Vagina (tissue), 2 donors: ENCODE data around the gene NSG1. TPM values are rescaled to one million over a fixed set of nuclear protein-coding genes. Genes with fewer than 3 reads are reported as not detected.

ENCODE experiments used
- DNase-seq, 2 donors: peaks; one replicate each; pipeline ENCODE4 v3.0.0-alpha.2; 2017; ENCODE audit errors: extremely low spot score in 2 of 2
- H3K27ac ChIP-seq: fragments of 200-600 bp; sonication (generic); one replicate; pipeline ENCODE4 v1.5.1; 2019
- H3K27me3 ChIP-seq: fragments of 200-600 bp; sonication (generic); one replicate; pipeline ENCODE4 v1.5.1; 2019
- H3K36me3 ChIP-seq, 2 donors: fragments of 200-600 bp; sonication (generic); one replicate each; pipeline ENCODE4 v1.5.1; 2017 to 2019
- H3K4me1 ChIP-seq: fragments of 200-600 bp; sonication (generic); one replicate; pipeline ENCODE4 v1.5.1; 2019
- H3K4me3 ChIP-seq, 2 donors: fragments of 200-600 bp; sonication (generic); 1 replicate in 1 of 2; 2 replicates in 1 of 2; pipeline ENCODE4 v1.5.1; 2016 to 2019
- H3K9me3 ChIP-seq: fragments of 200-600 bp; sonication (generic); one replicate; pipeline ENCODE4 v1.5.1; 2019
- CTCF ChIP-seq, 3 experiments: fragments of 450-650 bp in 2 of 3; fragments of 200-600 bp in 1 of 3; sonication (generic) in 1 of 3; IDR thresholded peaks; one replicate each; pipeline ENCODE4 v1.5.1; 2017 to 2019; ENCODE audit warnings: antibody characterized with exemption in 3 of 3, mild to moderate bottlenecking in 2 of 3, moderate library complexity in 2 of 3
- POLR2A ChIP-seq, 2 donors: fragments of 450-650 bp; IDR thresholded peaks; one replicate each; pipeline ENCODE4 v1.6.1; 2017; ENCODE audit warnings: antibody characterized with exemption in 2 of 2, mild to moderate bottlenecking in 2 of 2, moderate library complexity in 2 of 2
- POLR2AphosphoS5 ChIP-seq, 2 donors: sonication (generic); formaldehyde crosslinking; IDR thresholded peaks; one replicate each; pipeline ENCODE4 v1.9.0; 2017; ENCODE audit warnings: antibody characterized with exemption in 2 of 2, mild to moderate bottlenecking in 2 of 2, low read depth in 1 of 2; ENCODE audit not compliant: insufficient read depth in 1 of 2
- intact Hi-C: fragments of 100-400 bp; cut with DNase I; formaldehyde crosslinking; loops from one replicate; pipeline ENCODE4 v1.15.1; 2023
- total RNA-seq: library from RNA; depleted of rRNA; stranded (reverse); fragments of >200 nt; gene quantifications from one replicate; pipeline ENCODE4 v1.2.3, GENCODE V29; 2016

NSG1 gene
- total RNA-seq, 1 donor from 2014 or later: 32.9 TPM

DNA sequence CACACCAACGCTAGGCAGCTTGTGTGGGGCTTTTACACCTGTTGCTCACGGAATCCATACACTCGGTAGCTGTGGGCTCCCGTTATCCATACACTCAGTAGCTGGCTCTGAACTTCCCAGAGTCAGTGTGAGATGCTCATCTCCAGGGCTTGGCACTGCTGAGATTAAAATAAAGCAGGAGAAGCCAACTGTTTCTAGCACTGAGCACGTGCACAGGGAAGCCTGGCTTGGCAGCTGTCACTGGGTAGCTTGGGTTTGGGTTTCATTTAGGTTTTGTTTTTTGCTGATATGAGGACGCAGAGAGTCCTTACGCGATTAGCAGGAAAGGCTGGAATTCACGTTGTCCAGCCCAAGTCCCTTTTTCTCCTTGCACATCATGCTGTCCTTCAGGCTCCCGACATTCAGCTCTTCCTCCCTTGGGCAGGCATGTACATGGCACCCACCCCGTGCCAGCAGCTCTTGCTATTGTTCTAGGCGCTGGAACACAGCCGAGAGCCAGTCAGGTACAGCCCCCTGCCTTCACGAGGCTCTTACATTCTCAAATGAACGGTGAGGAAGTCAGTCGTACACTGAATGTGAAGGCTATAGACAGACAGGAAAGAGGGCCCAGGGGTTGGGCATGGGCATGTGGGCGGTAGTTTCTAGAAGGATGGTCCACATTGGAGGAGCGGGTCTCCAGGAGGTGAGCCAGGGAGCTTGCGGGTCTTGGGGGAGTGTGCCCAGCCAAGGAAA is 25.9 kb downstream of the NSG1 start:
- no peak for DNase-seq
- Histone ChIP-seq H3K4me1 (peaks cover 4% of the 10 kb centered on the region), H3K27ac (no peak overlapping the region), H3K36me3 (peaks cover 0 to 6% of the 10 kb centered on the region in 2 donors), H3K4me3 (no peak overlapping the region), H3K27me3 (no peaks in the 10 kb centered on the region), H3K9me3 (no peaks in the 10 kb centered on the region)
- TF ChIP-seq CTCF (IDR thresholded peaks at IDR 0.05): no peak
- no peak for TF ChIP-seq POLR2A (IDR thresholded peaks at IDR 0.05)
- TF ChIP-seq POLR2AphosphoS5 (IDR thresholded peaks at IDR 0.05; ENCODE audit: insufficient read depth in 1 of 2, low read depth in 1 of 2): no peak
- intact Hi-C loops: no loop called here

DNA sequence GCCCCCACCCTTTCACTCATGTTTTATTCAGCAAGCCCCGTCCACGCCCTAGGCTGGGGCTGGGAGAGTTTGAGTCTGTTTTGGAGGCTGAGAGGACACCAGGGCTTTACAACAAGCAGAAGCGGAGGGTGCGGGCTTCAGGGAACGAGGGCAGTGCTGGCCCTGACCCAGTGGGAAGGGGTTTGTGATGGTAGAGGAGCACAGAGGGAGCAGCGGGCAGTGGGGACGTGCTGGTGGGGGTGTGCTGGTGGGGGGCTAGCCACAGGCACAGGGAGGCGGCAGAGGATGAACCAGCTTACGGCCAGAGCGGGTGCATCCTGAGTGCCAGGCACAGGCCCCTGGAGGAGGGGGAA is 26.4 kb downstream of the NSG1 start:
- peaks cover 0 to 7% of the 10 kb centered on the region in 2 donors for H3K36me3 ChIP-seq
- no peak for DNase-seq
- TF ChIP-seq POLR2A (IDR thresholded peaks at IDR 0.05): no peak
- no peak for TF ChIP-seq CTCF (IDR thresholded peaks at IDR 0.05)
- no peak for TF ChIP-seq POLR2AphosphoS5 (IDR thresholded peaks at IDR 0.05; ENCODE audit: insufficient read depth in 1 of 2, low read depth in 1 of 2)

DNA sequence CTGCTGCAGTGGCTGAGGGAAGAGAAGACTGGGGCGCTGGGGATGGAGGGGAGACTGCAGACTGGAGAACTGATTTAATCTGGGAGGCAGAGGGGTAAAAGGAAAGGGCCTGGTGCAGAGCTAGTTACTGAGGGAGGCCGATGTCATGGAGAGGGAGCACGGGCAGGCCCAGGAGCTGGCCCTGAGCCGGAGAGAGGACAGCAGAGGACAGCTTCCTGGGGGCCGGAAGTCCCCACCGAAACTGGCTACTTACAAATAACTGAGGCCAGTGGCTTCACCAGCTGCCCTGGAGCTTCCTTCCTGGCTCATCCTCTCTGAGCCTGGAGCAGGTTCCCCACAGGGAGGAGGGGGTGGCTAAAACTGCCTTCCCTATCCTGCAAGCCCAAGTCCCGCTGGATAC is 26.9 kb downstream of the NSG1 start:
- Histone ChIP-seq H3K4me3 (no peak overlapping the region), H3K4me1 (no peaks in the 10 kb centered on the region), H3K9me3 (no peaks in the 10 kb centered on the region), H3K27ac (no peak overlapping the region), H3K27me3 (no peaks in the 10 kb centered on the region), H3K36me3 (peaks cover 0 to 11% of the 10 kb centered on the region in 2 donors)
- intact Hi-C loops: no loop called here
- no peak for DNase-seq
- TF ChIP-seq POLR2AphosphoS5 (IDR thresholded peaks at IDR 0.05; ENCODE audit: insufficient read depth in 1 of 2, low read depth in 1 of 2): no peak
- TF ChIP-seq POLR2A (IDR thresholded peaks at IDR 0.05): no peak
- TF ChIP-seq CTCF (IDR thresholded peaks at IDR 0.05): no peak

More for the DNA sequence above, 26.4 kb downstream of the NSG1 start:
- no peak overlapping the region for H3K27ac ChIP-seq
- no peak overlapping the region for H3K4me3 ChIP-seq
- H3K4me1 ChIP-seq: peaks cover under 1% of the 10 kb centered on the region
- intact Hi-C loops: no loop called here
- H3K9me3 ChIP-seq: no peaks in the 10 kb centered on the region
- no peaks in the 10 kb centered on the region for H3K27me3 ChIP-seq

DNA sequence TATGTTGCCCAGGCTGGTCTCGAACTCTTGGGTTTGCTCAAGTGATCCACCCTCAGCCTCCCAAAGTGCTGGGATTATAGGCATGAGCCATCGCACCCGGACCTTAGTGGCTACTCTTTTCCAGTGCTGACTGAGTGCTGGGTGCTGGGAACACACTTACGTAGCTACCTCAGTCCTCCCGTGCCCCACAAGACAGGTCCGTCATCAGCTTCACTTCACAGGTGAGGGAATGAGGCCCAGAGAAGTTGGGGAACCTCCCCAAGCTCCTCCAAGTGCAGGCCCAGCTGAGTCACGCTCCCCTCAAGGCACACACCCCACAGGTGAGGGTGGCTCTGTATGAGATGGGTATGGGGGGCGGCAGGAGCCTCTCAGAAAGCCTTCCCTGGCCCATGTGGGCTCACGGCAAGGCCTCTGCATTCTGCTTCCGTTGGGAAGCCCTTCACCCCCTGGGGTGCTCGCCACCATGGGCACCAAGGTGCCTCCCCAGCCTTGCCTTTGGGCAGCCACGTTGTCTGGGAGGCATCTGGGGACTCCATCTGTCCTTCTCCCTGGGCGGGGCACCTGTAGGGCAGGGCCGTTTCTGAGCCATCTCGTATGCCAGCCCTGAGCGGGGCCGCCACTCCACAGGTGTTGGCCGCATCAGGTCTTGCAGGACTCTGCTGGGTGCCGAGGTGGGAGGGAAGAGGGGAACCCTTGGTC is 28.4 kb downstream of the NSG1 start:
- Histone ChIP-seq H3K36me3 (peaks cover 0 to 26% of the 10 kb centered on the region in 2 donors), H3K9me3 (no peaks in the 10 kb centered on the region), H3K27ac (no peak overlapping the region), H3K4me1 (no peaks in the 10 kb centered on the region), H3K27me3 (no peaks in the 10 kb centered on the region), H3K4me3 (no peak overlapping the region)
- DNase-seq: no peak
- intact Hi-C loops: no loop called here
- TF ChIP-seq CTCF (IDR thresholded peaks at IDR 0.05): no peak
- TF ChIP-seq POLR2AphosphoS5 (IDR thresholded peaks at IDR 0.05; ENCODE audit: insufficient read depth in 1 of 2, low read depth in 1 of 2): no peak
- no peak for TF ChIP-seq POLR2A (IDR thresholded peaks at IDR 0.05)
